Prostate gland (tissue), 2 donors: ENCODE data around the gene LRBA.

Source experiments
- POLR2AphosphoS5 ChIP-seq: sonication (generic); formaldehyde crosslinking; IDR thresholded peaks from one replicate; pipeline ENCODE4 v1.6.1; 2017; ENCODE audit warnings: antibody characterized with exemption
- TF ChIP-seq, protein P1 (sequence below), 4 experiments: fragments of 200-600 bp in 2 of 4; fragments of 450-650 bp in 2 of 4; sonication (generic) in 2 of 4; IDR thresholded peaks; 1 replicate in 3 of 4; 2 replicates in 1 of 4; pipeline ENCODE4 v1.5.1; 2016 to 2019; ENCODE audit warnings: antibody characterized with exemption in 4 of 4, mild to moderate bottlenecking in 2 of 4, moderate library complexity in 2 of 4

DNA sequence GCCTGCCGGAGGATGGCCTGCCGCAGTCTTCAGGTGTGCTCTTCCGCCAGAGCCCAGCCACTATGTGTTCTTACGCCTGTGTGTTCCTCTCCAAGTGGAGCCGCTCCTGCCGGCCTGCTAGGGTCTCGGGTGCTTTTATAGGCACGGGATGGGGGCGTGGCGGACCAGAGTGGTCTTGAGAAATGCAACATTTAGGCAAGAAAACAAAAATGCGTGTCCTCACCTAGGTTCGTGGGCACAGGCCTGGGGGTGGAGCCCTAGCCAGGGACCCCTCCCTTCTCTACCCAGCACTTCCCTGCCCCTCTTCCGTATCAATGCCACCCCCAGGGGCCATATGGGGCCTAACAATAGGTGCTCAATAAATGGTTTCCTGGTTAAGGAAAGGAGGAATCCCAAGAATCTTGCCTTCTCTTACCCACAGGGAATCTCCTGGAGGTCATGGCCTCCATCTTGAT, 34.4 kb upstream of the LRBA start:
- TF ChIP-seq, protein P1, sequence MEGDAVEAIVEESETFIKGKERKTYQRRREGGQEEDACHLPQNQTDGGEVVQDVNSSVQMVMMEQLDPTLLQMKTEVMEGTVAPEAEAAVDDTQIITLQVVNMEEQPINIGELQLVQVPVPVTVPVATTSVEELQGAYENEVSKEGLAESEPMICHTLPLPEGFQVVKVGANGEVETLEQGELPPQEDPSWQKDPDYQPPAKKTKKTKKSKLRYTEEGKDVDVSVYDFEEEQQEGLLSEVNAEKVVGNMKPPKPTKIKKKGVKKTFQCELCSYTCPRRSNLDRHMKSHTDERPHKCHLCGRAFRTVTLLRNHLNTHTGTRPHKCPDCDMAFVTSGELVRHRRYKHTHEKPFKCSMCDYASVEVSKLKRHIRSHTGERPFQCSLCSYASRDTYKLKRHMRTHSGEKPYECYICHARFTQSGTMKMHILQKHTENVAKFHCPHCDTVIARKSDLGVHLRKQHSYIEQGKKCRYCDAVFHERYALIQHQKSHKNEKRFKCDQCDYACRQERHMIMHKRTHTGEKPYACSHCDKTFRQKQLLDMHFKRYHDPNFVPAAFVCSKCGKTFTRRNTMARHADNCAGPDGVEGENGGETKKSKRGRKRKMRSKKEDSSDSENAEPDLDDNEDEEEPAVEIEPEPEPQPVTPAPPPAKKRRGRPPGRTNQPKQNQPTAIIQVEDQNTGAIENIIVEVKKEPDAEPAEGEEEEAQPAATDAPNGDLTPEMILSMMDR (IDR thresholded peaks at IDR 0.05) = no peak
- no peak for TF ChIP-seq POLR2AphosphoS5
